GM12878 (cell line): ENCODE measurements around the gene VWA8. TPM values are rescaled to one million over a fixed set of nuclear protein-coding genes. Genes with fewer than 3 reads are reported as not detected.

ENCODE experiments used
- ATAC-seq: fragments of 200-7000 bp; cut with Tn5 transposase; 3 replicates; pipeline ENCODE4 v1.9.1; 2020; ENCODE audit warnings: mild to moderate bottlenecking, moderate library complexity
- BruUV-seq: library from RNA; stranded (reverse); fragments of 400-500 nt; replicated peaks from 2 replicates; lab custom pipeline; 2021; lab: Mats Ljungman, UMichigan
- CTCF ChIA-PET: fragments of 300-600 bp; sonication (Branson Sonifier 250); formaldehyde crosslinking; extraction: SDS; loops from one replicate; lab custom pipeline; 2021; ENCODE audit warnings: inconsistent platforms; lab: Yijun Ruan, JAX
- POLR2A ChIA-PET: fragments of 350-600 bp; formaldehyde crosslinking; extraction: SDS; loops from one replicate; lab custom pipeline; 2021; ENCODE audit warnings: inconsistent platforms; lab: Charles Lee
- RAD21 ChIA-PET: fragments of 300-600 bp; sonication (Branson Sonifier 250); formaldehyde crosslinking; loops from one replicate; lab custom pipeline; 2023; ENCODE audit warnings: antibody characterized with exemption; ENCODE audit not compliant: unreplicated experiment; lab: Charles Lee
- SMC1A ChIA-PET: fragments of 300-600 bp; sonication (Branson Sonifier 250); formaldehyde crosslinking; loops from one replicate; lab custom pipeline; 2023; ENCODE audit not compliant: unreplicated experiment, uncharacterized antibody; lab: Charles Lee
- DNase-seq: peaks from one replicate; pipeline ENCODE4 v3.0.0-alpha.2; 2011; ENCODE audit warnings: low read depth, low spot score
- FAIRE-seq: peaks from 3 replicates; lab custom pipeline; 2011; peaks lifted over from hg19 to GRCh38; lab: Jason Lieb, UNC
- H2AFZ ChIP-seq: 2 replicates; pipeline ENCODE4 v1.6.0; 2011; ENCODE audit warnings: low read depth, low read length, control low read depth; ENCODE audit not compliant: control insufficient read depth
- H3K27ac ChIP-seq: 2 replicates; pipeline ENCODE4 v1.5.1; 2011; ENCODE audit warnings: control low read depth; ENCODE audit not compliant: control insufficient read depth, insufficient read depth
- H3K27me3 ChIP-seq, 2 experiments: replicated peaks in 1 of 2; 2 replicates each; pipeline versions ENCODE4 v1.6.0 to v1.6.1; 2011; ENCODE audit warnings: low read length in 1 of 2; ENCODE audit not compliant: control insufficient read depth in 2 of 2, insufficient read depth in 2 of 2
- H3K36me3 ChIP-seq, 2 experiments: 2 replicates each; pipeline ENCODE4 v1.5.1; 2011; ENCODE audit warnings: low read length in 1 of 2; ENCODE audit not compliant: control insufficient read depth in 2 of 2, insufficient read depth in 2 of 2
- H3K4me1 ChIP-seq: 2 replicates; pipeline ENCODE4 v1.6.1; 2011; ENCODE audit warnings: mild to moderate bottlenecking, low read length, moderate library complexity, mixed read lengths; ENCODE audit not compliant: control insufficient read depth, insufficient read depth
- H3K4me2 ChIP-seq: 2 replicates; pipeline ENCODE4 v1.6.0; 2011; ENCODE audit warnings: control low read depth; ENCODE audit not compliant: control insufficient read depth, insufficient read depth
- H3K4me3 ChIP-seq: fragments of 200-600 bp; sonication (generic); 2 replicates; pipeline ENCODE4 v1.5.1; 2016
- H3K79me2 ChIP-seq: 2 replicates; pipeline ENCODE4 v1.6.0; 2011; ENCODE audit warnings: low read length; ENCODE audit not compliant: control insufficient read depth, insufficient read depth
- H3K9ac ChIP-seq: 2 replicates; pipeline ENCODE4 v1.8.0; 2011; ENCODE audit warnings: low read length, control low read depth, mixed read lengths; ENCODE audit not compliant: control insufficient read depth, insufficient read depth
- H3K9me3 ChIP-seq: replicated peaks from 3 replicates; pipeline ENCODE4 v1.5.1; 2011; ENCODE audit warnings: mild to moderate bottlenecking, low read length; ENCODE audit not compliant: control insufficient read depth, insufficient read depth
- H4K20me1 ChIP-seq: 2 replicates; pipeline ENCODE4 v1.6.0; 2011; ENCODE audit not compliant: control insufficient read depth, insufficient read depth
- EGR1 ChIP-seq, 2 experiments: IDR thresholded peaks; 1 replicate in 1 of 2; 2 replicates in 1 of 2; pipeline ENCODE4 v1.6.1; 2011 to 2012; ENCODE audit warnings: low read depth in 2 of 2, low read length in 2 of 2, borderline replicate concordance in 1 of 2, mild to moderate bottlenecking in 1 of 2, moderate library complexity in 1 of 2
- GABPA ChIP-seq: IDR thresholded peaks from 2 replicates; pipeline ENCODE4 v1.6.1; 2014; ENCODE audit warnings: antibody characterized with exemption, low read depth, mild to moderate bottlenecking, inconsistent platforms
- HDAC2 ChIP-seq: fragments of 200-600 bp; sonication (generic); IDR thresholded peaks from 2 replicates; pipeline ENCODE4 v1.6.1; 2017
- IKZF1 ChIP-seq: fragments of 450-650 bp; conservative IDR thresholded peaks from 2 replicates; pipeline ENCODE4 v1.6.1; 2017; ENCODE audit warnings: antibody characterized with exemption, mild to moderate bottlenecking
- PML ChIP-seq: IDR thresholded peaks from 2 replicates; pipeline ENCODE4 v1.6.1; 2012; ENCODE audit warnings: low read length, inconsistent platforms
- POLR2A ChIP-seq: IDR thresholded peaks from 2 replicates; pipeline ENCODE4 v1.6.1; 2011; ENCODE audit warnings: low read depth, mild to moderate bottlenecking, low read length
- POU2F2 ChIP-seq: IDR thresholded peaks from 3 replicates; pipeline ENCODE4 v1.6.1; 2011; ENCODE audit warnings: low read depth, mild to moderate bottlenecking, low read length, borderline replicate concordance
- SMAD5 ChIP-seq: IDR thresholded peaks from 2 replicates; pipeline ENCODE4 v1.6.1; 2016; ENCODE audit warnings: antibody characterized with exemption, low read depth
- TCF3 ChIP-seq: IDR thresholded peaks from 2 replicates; pipeline ENCODE4 v1.6.1; 2012; ENCODE audit warnings: low read depth, mild to moderate bottlenecking, low read length, borderline replicate concordance; ENCODE audit not compliant: insufficient read depth
- USF1 ChIP-seq: IDR thresholded peaks from 2 replicates; pipeline ENCODE4 v1.6.1; 2011; ENCODE audit warnings: borderline replicate concordance, low read depth, mild to moderate bottlenecking, moderate library complexity, mixed read lengths, low read length; ENCODE audit not compliant: insufficient read depth; ENCODE audit errors: extremely low read length
- ZNF24 ChIP-seq: fragments of 450-650 bp; IDR thresholded peaks from 2 replicates; pipeline ENCODE4 v1.6.1; 2017; ENCODE audit warnings: antibody characterized with exemption, mild to moderate bottlenecking
- WGBS: methylation state at CpG from one replicate; pipeline ENCODE4 v1.1.6; 2016; ENCODE audit warnings: low lambda C conversion rate; ENCODE audit not compliant: insufficient replicate concordance, insufficient coverage; ENCODE audit errors: missing lambda C conversion rate; 5-methylcytosine and 5-hydroxymethylcytosine counted together
- in situ Hi-C: fragments of 300-500 bp; cut with MboI; formaldehyde crosslinking; loops from 9 replicates; pipeline ENCODE4 v1.14.3; 2018; ENCODE audit warnings: mixed read lengths
- intact Hi-C: fragments of 100-400 bp; cut with micrococcal nuclease; formaldehyde crosslinking; loops from one replicate; pipeline ENCODE4 v1.14.2; 2022; ENCODE audit not compliant: unreplicated experiment
- polyA plus RNA-seq, 11 experiments: library from polyadenylated mRNA; depleted of rRNA in 4 of 11; unstranded in 6 of 11; stranded (reverse) in 5 of 11; fragments of >200 nt; fragmentation: Nextera tagmentation in 4 of 11; fragmentation: Illumina TruSeq in 1 of 11; extraction: Ambion mirVana in 4 of 11; extraction: Trizol in 1 of 11; gene quantifications; 1 replicate in 1 of 11; 2 replicates in 10 of 11; pipeline versions ENCODE4 v1.2.1 to v1.2.3, GENCODE V29; 2011 to 2016; ENCODE audit warnings: inconsistent platforms in 2 of 11, missing spikeins in 2 of 11, low read depth in 1 of 11
- total RNA-seq, 4 experiments: library from RNA; depleted of rRNA in 3 of 4; stranded (reverse); fragments of >200 nt in 3 of 4; fragmentation: Illumina TruSeq in 1 of 4; extraction: Trizol in 1 of 4; gene quantifications; 2 replicates each; pipeline versions ENCODE4 v1.2.1 to v1.2.3, GENCODE V29; 2013 to 2021
- TF ChIP-seq, protein P1 (sequence below): IDR thresholded peaks from 2 replicates; pipeline ENCODE4 v1.6.1; 2012; ENCODE audit warnings: low read depth, low read length, improper control_type of control experiment

Gene VWA8
- total and polyA plus RNA-seq, 10 of the 15 experiments (the other 5 are each of a cell fraction or from before 2014, with no cell fraction given): 3.0 to 21.8 (median 13.5) TPM

DNA sequence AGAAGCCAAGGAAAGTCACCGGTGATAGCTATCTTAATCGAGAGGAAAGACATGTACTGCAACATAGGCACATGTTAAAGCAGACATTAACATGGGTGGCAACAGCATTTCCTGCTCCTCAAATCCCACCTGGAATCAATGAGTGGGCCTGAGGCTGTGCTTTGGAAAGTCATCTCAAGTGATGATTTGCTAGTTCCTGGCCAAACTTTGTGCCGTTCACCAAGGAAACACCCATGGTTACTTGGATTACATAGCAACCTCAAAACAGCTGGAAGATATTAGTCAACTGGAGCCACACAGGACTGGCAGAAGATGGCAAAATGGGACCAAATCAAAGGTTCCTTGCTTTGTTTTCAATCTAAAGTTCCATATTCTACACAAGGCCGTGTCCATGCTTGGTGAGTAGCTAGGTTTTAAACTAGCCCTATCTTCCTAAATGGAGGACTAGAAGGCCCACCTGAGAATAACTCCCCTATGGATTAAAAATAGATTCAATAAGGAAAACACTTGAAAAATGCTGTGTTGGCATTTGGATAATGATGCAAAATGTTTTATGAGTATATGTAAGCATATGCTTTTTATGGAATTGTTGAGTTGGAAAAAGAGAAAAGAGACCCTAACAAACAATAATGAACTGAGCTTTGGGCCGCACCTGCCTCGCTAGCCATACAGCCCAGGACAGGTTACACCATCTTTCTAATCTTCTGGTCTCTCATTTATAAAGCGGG, 359.0 kb downstream of the VWA8 start (continued):
- TF ChIP-seq POU2F2 (no peak), IKZF1 (no peak)
- TF ChIP-seq, all 136 proteins: peak for 0

- no peak for TF ChIP-seq GABPA
- no peak for TF ChIP-seq PML
- TF ChIP-seq, protein P1, sequence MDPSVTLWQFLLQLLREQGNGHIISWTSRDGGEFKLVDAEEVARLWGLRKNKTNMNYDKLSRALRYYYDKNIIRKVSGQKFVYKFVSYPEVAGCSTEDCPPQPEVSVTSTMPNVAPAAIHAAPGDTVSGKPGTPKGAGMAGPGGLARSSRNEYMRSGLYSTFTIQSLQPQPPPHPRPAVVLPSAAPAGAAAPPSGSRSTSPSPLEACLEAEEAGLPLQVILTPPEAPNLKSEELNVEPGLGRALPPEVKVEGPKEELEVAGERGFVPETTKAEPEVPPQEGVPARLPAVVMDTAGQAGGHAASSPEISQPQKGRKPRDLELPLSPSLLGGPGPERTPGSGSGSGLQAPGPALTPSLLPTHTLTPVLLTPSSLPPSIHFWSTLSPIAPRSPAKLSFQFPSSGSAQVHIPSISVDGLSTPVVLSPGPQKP: no peak
- TF ChIP-seq EGR1 (IDR thresholded peaks at IDR 0.05; ENCODE audit: borderline replicate concordance in 1 of 2, low read depth in 2 of 2, low read length in 2 of 2): no peak
- TF ChIP-seq USF1: no peak
- TF ChIP-seq POLR2A: no peak
- no peak for TF ChIP-seq TCF3
- no peak for TF ChIP-seq HDAC2
- no peak for TF ChIP-seq SMAD5
- TF ChIP-seq ZNF24: no peak
- no peak for ATAC-seq
- H3K4me3 ChIP-seq: no peak overlapping the region
- no peak overlapping the region for H2AFZ ChIP-seq
- H3K4me1 ChIP-seq: no peaks in the 10 kb centered on the region
- WGBS: 100% methylated on average over 3 of the region's 3 CpGs
- POLR2A ChIA-PET: no interaction called here
- no peaks in the 10 kb centered on the region for H3K36me3 ChIP-seq
- FAIRE-seq: no peak
- no peaks in the 10 kb centered on the region for H3K79me2 ChIP-seq
- in situ Hi-C loops (no loop called here), intact Hi-C loops (no loop called here)
- H4K20me1 ChIP-seq: no peaks in the 10 kb centered on the region
- no peak overlapping the region for H3K27ac ChIP-seq
- no peak overlapping the region for H3K4me2 ChIP-seq
- CTCF ChIA-PET: no interaction called here
- H3K9me3 ChIP-seq: no peaks in the 10 kb centered on the region
- H3K27me3 ChIP-seq: no peaks in the 10 kb centered on the region
- RAD21 ChIA-PET: no interaction called here
- no peak overlapping the region for H3K9ac ChIP-seq
- DNase-seq: no peak
- BruUV-seq: no TSS peak
- SMC1A ChIA-PET: no interaction called here
Observed at GRCh38 chr13:41599619-41600018, 361.3 kb downstream of the VWA8 start.
